IPS DF 19.7 (cell line): ENCODE measurements around the gene ARHGEF16.

Experiments used
- DNase-seq: peaks from one replicate; pipeline ENCODE4 v3.0.0-alpha.2; 2013; ENCODE audit warnings: low read depth, low spot score

Gene ARHGEF16

GRCh38 chr1:3501856-3502640 lies 47.6 kb downstream of the ARHGEF16 start:
- peak; percentile 38 for DNase-seq

GRCh38 chr1:3502641-3503524 lies 48.4 kb downstream of the ARHGEF16 start:
- no peak for DNase-seq

- DNase-seq, result no peak
Measured at GRCh38 chr1:3503525-3503886, 49.0 kb downstream of the ARHGEF16 start.

GRCh38 chr1:3504151-3504821 lies 49.8 kb downstream of the ARHGEF16 start:
- no peak for DNase-seq

- no peak for DNase-seq
Measured at GRCh38 chr1:3504822-3505153, 50.3 kb downstream of the ARHGEF16 start.

GRCh38 chr1:3505161-3505560 lies 50.7 kb downstream of the ARHGEF16 start:
- no peak for DNase-seq

- DNase-seq, result no peak
Measured at GRCh38 chr1:3506041-3506440, 51.6 kb downstream of the ARHGEF16 start.

- DNase-seq, result no peak
Measured at GRCh38 chr1:3506943-3507342, 52.5 kb downstream of the ARHGEF16 start.

- no peak for DNase-seq
Measured at GRCh38 chr1:3507636-3508275, 53.3 kb downstream of the ARHGEF16 start.

GRCh38 chr1:3508757-3509415 lies 54.4 kb downstream of the ARHGEF16 start:
- DNase-seq, result no peak

GRCh38 chr1:3509721-3510120 lies 55.3 kb downstream of the ARHGEF16 start:
- DNase-seq, result no peak

GRCh38 chr1:3510136-3510955 lies 55.9 kb downstream of the ARHGEF16 start:
- DNase-seq, result no peak

GRCh38 chr1:3510956-3511250 lies 56.4 kb downstream of the ARHGEF16 start:
- DNase-seq, result no peak

GRCh38 chr1:3511306-3511705 lies 56.8 kb downstream of the ARHGEF16 start:
- DNase-seq, result no peak

- DNase-seq, result no peak
Measured at GRCh38 chr1:3511856-3512255, 57.4 kb downstream of the ARHGEF16 start.

GRCh38 chr1:3514404-3514803 lies 59.9 kb downstream of the ARHGEF16 start:
- no peak for DNase-seq

- no peak for DNase-seq
Measured at GRCh38 chr1:3515272-3515671, 60.8 kb downstream of the ARHGEF16 start.

GRCh38 chr1:3515774-3516480 lies 61.5 kb downstream of the ARHGEF16 start:
- no peak for DNase-seq

GRCh38 chr1:3516481-3516869 lies 62.0 kb downstream of the ARHGEF16 start:
- DNase-seq, result no peak
